ENCODE data around the gene ZNF865.

Gene ZNF865

DNA sequence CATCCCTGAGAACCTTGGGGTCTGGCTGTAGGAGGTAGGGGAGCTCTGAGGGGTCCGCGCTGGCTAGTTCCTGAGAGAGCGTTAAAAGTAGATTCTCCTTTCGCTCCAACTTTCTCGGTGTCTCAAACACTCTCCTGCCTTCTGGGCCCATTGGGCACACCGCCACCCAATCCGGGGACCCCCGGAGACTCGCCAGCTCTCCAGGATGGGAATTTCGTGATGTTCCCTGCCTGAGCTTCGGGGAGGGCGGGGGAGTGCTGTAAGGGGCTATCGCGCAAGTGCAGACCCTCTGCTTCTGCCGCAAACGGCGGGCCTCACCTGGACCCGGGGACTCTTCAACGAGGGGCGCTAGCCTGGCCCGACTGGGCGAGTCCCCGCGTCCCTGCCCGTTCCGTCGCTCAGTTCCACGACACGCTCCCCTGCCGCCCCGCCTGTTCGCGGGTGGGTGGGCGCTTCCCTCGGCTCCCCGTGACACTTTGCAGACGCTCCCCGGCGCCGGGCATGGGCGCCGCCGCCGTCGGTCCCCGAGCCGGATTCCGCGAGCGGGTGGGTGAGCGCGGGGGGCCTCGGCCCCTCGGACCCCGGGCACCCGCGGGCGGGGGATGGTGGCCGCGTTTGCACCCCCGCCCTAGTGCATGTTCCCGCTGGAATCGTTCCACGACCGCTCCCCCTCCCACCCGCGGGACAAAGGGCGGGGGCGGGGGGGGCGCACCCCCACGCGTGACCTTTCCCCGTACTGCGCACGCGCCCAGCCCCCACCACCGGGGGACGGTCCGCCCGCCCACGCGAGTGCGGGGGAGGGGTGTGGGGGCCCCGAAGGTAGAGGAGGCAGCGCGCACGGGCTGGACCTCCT, 42.5 kb downstream of the ZNF865 start, which contains the start of gene CCDC106:
CCDC106 (plus strand) TSS at position 481 of the 853 bp plus-strand sequence. CDS start 835 bp downstream, outside the sequence.
- DNase-seq: peak; percentile 89

DNA sequence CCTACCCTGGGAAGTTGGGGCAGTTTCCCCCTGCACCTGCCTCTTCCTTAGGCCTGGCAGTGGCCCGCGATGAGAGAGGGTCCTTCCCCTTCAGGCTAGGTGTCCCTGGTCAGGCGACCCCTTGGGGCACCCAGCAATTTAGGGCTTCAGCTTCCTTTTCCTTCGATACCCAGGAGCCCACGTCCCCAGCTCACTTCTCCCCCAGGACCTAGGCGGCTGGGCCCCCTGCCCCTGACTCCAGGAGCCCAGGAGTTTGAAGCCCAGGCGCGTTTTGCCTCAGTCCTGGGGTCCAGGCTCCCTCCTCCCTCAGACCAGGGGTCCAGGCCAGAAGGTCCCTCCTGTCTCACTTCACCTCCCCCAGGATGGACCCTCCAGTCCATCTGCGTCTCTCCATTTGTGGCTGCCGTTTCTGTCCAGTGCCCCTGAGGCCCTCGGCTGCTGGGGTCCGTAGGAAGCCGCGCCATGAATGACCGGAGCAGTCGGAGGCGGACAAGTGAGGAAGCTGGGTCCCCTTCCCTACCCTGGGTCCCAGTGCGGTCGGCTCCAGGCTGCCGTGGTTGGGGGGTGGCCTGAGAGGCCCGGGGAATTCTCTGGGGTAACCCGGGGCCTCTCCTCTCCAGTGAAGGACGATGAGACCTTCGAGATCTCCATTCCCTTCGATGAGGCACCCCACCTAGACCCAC, 43.3 kb downstream of the ZNF865 start:
- DNase-seq: no peak

DNA sequence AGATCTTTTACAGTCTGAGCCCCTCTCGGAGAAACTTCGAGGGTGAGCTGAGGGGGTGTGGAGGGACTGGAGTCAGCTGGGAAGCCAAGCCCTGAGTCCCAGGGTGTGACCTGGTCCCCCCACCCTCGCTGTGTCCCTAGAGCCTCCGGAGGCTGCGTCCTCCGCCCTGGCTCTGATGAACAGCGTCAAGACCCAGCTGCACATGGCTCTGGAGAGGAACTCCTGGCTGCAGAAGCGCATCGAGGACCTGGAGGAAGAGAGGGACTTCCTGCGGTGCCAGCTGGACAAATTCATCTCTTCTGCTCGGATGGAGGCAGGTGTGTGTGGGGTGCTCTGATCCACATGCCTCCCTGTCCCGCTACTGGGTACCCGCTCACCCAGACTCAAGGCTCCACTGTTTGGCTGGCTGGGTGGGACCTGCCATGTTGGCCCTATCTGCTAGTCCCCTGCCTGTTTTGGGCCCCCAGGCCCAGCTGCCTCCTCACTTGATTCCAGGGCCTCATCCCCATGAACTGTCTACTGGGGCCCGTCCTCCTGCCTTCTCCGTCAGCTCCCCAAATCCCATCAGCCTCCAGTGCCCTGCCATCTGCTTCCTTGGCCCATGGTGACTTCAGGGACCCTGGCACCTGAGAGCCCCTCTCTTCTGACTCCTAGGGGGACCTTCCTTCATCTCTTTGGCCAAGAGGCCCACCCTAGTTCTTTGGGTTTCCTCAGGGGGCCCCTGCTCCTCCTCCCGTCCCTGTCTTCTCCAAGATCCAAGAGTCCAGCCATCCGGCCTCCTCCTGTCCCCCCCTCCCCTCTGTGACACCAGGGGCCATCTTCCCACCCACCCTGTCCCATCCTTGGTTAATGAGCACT, 44.0 kb downstream of the ZNF865 start:
- DNase-seq: no peak

DNA sequence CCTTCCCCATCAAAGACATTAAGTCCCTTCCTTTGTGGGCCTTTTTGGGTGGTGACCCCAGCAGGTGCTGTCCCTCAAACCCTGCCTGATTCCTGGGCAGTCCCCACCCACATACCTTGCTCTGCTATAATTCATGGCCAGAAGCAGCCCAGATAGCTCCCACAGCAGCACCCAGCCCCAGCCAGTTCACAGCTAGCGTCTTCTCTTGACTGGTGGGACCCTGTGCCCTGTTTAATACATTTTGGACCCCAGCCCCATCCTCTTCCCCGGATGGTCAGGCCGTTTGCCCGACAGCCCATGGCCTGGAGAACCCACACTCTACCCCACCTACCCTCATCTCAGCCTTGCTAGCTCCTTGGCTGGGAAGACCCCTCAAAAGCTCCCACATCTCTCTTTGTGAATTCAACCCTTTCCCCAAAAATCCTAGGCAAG, 44.7 kb downstream of the ZNF865 start:
- no peak for DNase-seq

DNA sequence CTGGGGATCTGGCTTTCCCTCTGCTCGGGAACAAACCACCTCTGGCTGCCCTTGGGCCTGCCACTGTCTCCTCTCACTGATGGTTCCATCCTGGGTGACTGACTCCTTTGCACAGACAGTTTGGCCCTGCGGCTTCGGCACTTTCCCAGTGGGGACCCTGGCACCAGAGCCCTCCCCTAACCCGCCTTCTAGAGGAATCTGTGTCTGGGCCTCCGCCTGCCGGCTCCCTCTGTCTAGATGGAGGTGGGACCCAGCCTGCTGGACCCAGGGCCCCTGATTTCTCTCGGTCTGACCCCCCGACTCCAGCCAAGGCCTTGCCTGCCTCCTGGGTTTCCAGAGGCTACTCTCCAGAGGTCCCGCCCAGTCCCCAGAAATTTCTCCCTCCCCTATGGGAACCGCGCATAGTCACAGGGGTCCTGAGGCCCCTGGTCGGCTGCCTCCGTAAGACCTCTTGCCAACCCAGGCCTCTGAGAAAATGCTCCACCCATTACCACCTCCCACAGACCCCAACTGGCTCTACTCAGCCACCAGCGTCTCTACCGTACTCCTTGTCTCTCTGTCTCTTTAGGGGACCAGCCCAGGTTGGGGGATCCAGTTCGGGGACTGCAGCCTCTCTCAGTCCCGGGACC, 45.3 kb downstream of the ZNF865 start:
- no peak for DNase-seq

DNA sequence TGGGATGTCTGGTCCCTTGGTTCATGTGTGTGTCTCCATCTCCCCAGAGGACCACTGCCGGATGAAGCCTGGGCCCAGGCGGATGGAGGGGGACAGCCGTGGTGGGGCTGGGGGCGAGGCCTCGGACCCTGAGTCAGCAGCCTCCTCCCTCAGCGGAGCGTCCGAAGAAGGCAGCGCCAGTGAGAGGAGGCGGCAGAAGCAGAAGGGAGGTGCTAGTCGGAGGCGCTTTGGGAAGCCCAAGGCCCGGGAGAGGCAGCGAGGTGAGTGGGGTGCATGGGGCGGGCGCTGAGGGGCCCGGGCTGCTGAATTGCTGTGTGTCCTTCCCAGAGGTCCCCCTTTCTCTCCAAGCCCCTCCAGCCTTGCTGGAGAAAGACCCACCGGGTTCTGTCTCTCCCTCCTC, 45.8 kb downstream of the ZNF865 start:
- no peak for DNase-seq

DNA sequence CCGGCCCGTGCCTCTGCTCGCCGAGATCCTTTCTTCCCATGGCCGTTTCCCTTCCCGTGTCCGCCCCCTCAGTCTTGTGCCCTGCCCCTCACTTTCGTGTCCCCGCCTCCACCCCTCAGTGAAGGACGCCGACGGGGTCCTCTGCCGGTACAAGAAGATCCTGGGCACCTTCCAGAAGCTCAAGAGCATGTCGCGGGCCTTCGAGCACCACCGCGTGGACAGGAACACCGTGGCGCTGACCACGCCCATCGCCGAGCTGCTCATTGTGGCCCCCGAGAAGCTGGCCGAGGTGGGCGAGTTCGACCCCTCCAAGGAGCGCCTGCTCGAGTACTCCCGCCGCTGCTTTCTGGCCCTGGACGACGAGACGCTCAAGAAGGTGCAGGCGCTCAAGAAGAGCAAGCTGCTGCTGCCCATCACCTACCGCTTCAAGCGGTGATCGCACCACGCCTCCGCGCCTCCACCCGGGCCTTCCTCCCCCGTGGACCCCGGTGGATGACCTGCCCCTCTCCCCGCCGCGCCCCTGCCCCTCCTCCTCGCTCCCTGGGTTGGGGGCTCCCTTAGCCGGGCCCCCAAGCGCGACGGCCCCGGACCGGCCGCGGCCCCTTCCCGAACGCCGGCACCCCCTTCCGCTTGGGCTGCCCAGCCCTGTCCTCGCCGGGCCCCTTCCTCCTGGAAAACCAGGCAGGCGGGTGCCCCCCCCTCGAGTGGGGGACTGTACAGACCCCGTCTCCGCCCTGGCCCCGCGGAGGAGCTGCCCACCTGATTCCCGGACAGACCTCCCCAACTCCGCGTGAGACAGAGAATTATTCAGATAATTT, 47.1 kb downstream of the ZNF865 start:
- DNase-seq: no peak

DNA sequence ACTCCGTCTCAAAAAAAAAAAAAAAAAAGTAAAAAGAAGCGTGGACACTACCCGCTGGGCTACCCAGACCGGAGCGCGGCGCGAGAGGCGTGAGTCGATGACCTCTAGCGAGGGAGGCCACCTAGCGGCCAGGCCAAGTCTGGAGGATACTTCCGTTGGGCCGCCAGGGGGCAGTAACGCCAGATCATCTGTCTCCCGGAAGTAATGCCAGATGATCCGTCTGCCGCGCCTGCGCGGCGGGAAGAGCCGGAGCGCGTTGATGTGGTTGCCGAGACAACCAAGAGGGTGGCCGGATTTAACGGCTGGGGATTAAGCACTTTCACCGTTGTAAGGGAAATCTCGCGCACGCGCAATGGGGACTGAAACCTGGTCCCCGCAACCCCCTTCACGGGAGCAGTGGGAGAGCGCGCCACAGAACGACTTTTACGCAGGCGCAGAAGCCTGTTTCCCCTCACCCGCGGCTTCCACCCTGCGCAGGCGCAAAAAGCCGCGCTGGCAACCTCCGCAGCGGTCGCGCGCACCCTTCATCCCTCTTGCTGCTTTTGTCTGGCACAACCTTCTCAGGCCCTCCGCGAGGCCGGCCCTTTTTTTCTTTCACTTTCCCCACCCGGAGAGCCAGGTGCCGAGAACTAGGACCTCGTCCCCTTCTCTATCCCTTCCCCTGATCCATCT, 48.3 kb downstream of the ZNF865 start:
- DNase-seq: peak; percentile 99

DNA sequence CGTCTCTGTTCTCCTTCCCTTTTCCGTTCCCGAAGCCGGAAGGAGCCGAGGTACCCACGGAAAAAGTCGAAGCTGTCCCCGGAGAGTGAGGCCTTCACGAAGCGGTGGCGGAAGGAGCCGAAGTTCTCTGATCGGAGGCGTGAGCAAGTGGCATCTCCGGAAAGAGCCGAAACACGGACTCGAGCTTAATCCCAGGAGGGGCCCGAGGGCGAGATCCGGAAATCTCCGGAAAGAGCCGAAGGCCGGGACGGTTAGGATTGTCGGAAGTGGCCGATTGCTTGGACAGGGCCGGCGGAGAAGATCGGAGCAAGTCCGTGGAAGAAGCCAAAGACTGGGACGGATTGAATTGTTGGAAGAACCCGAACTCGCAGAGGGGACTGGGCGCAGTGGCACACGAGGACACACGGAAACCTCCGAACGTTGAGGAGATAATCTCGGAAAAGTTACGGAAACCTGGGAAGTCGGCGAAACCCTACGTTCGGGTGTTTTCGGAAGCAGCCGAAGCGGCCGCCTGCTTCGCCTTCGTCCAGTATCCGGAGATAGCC, 48.9 kb downstream of the ZNF865 start:
- DNase-seq: peak; percentile 100

DNA sequence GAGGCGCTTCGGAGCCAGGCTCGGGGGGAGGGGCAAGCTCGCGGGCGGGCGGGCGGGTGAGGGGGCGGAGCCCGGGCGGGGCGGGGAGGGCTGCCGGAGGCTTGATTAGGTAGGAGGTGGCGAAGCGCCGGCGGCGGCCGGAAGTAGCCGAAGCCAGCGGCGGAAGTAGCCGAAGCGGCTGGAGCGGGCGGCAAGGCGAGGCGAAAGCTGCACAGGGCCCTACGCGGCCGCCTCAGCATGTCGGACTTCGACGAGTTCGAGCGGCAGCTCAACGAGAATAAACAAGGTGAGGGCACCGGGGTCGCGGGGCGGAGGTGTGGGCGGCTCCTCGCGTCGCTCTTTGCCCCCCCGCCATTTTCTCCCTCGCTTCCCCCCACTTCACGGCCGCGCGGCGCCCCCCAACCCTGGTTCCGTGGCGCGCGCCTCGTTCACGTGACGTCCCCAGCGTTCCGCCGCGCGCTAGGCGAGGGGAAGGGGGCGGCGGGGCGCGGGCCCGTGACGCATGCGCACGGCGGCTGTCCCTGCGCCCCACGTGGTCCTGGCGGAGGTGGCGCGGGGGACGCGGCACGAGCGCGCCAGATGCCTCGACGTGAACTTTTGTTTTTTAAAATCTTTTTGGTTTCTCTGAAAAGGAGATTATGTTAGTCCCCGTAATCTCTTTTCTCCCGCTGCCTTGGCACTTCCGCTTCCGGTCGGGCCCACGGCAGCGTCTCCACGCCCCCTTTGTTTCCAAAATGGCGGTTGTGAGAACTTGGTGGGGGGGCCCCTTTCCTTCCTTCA, 49.6 kb downstream of the ZNF865 start, which contains the start of gene U2AF2:
U2AF2 (plus strand) TSS at position 168 of the 780 bp plus-strand sequence; CDS start at position 238, 70 bp downstream.
- peak; percentile 99 for DNase-seq

DNA sequence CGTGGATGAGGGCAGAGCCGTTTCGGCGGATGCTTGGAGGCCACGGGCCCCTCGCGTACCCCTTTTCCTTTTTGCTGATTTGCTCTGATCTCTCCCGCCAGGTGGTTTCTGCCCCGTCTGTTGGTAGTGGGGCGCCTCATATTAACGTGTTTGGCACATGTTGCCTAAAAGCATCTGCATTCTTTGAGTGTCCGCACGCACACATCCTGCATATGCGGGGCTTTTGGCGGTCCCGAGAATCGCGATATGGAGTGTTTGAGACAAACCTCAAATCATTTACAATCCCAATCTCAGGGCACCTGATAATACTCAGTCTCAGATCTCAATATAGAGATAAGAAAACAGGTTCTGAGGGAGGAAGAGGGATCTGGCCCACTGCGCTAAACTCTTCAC, 50.2 kb downstream of the ZNF865 start:
- DNase-seq: no peak

DNA sequence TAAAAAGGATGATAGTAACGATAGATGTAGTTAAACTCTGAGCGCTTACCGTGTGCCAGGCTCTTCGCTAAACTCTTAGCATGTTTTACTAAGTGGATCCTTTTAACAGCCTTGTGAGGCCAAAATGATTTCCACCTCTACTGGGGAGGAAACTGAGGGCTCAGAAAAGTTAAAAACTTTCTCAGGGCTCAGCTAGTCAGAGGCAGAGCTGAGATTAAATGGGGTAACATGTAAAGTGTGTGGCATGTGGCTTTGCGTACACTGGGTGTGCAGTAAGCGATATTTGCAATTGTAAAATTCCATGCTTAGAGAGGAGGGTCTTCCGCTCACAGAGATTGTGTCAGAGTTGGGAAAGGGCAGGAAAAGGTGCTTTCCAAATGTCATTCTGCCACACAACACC, 51.1 kb downstream of the ZNF865 start:
- no peak for DNase-seq

DNA sequence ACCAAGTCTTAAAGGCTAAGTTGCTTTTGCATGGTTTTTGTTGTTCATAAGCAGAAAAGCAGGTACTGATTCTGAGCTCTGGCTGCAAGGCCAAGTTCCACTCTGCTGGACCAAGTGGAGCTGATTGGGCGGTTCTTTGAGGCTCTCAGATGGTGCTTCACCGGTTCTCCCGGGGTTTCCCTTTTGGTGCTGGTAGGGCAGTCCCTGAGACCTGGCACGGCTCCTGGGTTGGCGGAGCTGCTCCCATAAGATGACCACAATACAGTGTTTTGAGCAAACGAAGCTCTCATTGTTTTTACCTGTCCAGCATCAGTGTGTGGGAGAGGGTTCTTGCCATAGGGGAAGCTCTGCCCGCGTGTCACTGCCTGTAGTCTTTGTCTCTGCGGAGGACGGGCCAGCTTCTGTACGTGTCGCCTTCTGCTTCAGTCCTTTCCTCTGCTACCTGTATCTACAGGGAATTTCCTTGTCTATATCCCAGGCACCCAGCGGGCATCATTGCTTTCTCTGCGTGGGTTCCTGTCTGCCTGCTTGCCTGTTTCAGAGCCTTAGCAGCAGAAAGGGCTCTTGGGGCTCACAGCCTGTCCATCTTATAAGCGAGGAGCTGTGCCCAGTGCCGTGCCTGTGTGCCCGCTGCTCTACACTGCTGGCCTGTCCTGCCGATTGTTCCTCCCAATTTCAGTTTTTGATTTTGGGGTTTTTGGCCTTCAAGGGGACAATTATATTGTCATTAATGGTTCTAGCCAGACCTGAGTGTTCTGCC, 51.7 kb downstream of the ZNF865 start:
- DNase-seq: no peak

DNA sequence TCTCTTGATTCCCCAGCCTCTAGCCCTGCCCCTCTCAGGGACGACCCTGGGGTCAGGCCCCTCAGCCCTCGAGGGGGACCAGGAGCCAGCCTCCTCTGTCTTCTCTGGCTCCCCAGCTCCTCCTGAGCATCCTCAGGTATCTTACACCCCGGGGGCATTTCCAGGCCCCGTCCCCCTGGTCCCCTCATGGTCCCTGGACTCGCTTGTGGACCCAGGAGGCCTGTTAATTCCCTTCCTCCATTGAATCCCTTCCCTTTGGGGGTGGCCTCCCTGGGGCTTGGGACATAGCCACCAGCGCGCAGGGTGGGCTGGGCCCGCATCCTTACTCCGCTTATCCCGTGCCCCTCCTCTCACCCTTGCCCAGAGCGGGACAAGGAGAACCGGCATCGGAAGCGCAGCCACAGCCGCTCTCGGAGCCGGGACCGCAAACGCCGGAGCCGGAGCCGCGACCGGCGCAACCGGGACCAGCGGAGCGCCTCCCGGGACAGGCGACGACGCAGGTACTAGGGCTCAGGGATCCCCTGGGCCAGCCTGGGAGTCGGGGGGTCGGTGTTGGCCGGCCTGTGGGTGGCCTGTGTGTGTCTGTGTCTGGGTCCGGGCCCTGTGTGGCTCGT, 53.5 kb downstream of the ZNF865 start:
- no peak for DNase-seq

DNA sequence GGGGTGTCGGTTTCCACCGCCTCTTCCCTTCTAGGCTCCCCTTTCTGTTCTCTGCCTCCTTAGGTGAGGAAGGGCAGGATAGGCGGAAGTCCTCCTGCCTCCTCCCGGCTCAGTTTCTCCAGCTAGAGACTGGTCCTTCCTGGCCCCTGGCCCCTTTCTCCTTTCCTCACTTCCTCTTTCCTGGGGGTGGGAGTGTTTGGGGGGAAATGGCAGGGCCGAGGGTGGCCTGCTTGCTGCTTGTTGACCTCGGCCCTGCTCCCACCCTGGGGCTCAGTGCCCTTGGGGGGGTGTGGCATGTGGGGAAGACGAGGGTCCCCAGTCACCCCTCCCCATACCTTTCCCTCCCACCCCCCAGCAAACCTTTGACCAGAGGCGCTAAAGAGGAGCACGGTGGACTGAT, 54.4 kb downstream of the ZNF865 start:
- DNase-seq: no peak

DNA sequence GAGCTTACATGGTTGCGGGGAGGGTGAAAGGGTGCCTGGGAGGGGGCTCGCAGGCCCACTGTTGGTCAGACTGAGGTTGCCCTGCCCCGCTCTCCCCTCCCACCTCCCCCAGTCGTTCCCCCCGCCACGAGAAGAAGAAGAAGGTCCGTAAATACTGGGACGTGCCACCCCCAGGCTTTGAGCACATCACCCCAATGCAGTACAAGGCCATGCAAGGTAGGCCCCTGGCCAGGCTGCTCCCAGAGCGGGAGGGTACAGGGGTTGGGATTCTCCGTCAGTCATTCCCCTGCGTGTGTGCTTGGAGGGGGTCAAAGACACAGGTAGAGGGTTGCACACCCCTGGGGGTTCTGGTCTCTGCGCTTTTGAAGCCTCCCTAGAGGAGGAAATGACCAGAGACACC, 55.0 kb downstream of the ZNF865 start:
- no peak for DNase-seq

DNA sequence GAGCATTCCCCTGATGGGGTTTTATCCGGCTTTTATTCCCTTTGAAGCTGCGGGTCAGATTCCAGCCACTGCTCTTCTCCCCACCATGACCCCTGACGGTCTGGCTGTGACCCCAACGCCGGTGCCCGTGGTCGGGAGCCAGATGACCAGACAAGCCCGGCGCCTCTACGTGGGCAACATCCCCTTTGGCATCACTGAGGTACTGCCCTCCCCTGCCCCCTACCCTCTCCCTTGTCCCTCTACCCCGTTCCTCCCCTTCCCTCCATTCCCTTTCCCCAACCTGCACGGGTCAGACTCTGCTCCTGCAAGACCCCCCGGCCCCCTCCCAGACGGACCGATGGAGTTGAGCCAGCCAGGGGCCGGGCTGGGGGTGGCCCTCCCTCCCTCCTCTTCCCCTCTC, 55.5 kb downstream of the ZNF865 start:
- DNase-seq: no peak

DNA sequence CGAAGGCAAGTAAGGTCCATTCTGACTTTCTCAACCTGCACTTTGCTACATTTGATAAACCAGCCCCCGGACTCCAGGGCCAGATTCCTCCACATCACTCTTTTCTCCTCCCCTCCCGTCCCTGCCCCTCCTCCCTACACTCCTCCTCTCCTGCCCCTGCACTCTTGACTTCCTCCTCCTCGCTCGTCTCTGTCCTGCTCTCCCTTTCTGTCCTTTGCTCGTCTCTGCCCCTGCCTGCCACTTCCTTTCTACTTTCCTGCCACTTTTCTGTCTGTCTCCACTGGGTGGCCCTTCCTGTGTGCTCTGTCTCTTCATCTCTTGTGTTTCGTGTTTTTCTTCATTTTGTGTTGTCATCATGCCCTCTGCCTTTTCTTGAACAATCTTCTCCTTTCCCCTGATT, 56.4 kb downstream of the ZNF865 start:
- DNase-seq: no peak

Data from OCI-M1 (cell line).